ENCODE measurements around the gene HTR1B.

The HTR1B gene

DNA sequence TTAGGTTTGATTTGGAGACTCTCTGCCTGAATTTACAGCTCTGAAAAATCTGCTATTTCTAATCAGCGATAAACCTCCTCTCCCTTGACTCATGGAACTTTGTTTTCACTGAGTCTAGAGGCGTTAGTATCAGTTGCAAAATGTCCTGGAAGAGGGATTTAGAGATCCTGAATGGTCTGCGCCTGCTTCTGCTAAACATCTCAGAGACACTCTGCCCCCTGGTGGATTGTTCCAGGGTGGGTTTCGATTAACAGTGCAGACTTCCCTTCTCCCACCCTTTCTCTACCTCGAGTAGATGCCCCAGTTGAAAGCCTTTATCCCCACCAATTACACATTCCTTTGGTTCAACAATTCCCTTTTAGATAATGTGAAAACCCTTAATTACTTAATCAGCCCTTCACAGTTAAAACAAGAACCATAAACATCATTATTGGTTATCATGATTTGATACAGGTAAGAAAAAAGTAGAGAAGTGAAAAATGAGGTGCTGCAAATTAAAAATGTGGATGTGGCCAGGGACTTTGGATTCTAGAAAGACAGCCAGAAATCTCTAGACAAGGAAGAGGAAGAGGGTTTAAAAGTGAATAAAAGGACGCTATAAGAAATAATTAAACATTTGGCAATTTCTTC, 5.5 kb downstream of the HTR1B start:
- no peaks in the 10 kb centered on the region for H3K9me2 ChIP-seq (replicated peaks; ENCODE audit: control insufficient read depth, low read length)
- TF ChIP-seq CTCF (IDR thresholded peaks at IDR 0.05; ENCODE audit: low read depth, low read length, poor library complexity, severe bottlenecking) (peak; percentile 72), EZH2phosphoT487 (IDR thresholded peaks at IDR 0.05; ENCODE audit: borderline replicate concordance, low read length) (no peak)
- no peaks in the 10 kb centered on the region for H3K27me3 ChIP-seq (ENCODE audit: control insufficient read depth, low read length)
- H4K20me1 ChIP-seq (ENCODE audit: control insufficient read depth, insufficient read depth, low read depth, low read length): no peaks in the 10 kb centered on the region
- no peak overlapping the region for H3K4me2 ChIP-seq (ENCODE audit: low read length)
- no peaks in the 10 kb centered on the region for H3F3A ChIP-seq (ENCODE audit: control insufficient read depth, insufficient read depth)
- H3K27ac ChIP-seq (ENCODE audit: low read depth, low read length): no peak overlapping the region
- no peaks in the 10 kb centered on the region for H3K36me3 ChIP-seq (ENCODE audit: control insufficient read depth, low read length)
- no peaks in the 10 kb centered on the region for H3K4me1 ChIP-seq (ENCODE audit: control insufficient read depth, low read length)
- no peaks in the 10 kb centered on the region for H3K79me2 ChIP-seq (ENCODE audit: control insufficient read depth, low read length)
- H3K9me3 ChIP-seq (ENCODE audit: control insufficient read depth, insufficient read depth, low read length): no peaks in the 10 kb centered on the region
- H3K4me3 ChIP-seq (ENCODE audit: low read length): no peak overlapping the region

DNA sequence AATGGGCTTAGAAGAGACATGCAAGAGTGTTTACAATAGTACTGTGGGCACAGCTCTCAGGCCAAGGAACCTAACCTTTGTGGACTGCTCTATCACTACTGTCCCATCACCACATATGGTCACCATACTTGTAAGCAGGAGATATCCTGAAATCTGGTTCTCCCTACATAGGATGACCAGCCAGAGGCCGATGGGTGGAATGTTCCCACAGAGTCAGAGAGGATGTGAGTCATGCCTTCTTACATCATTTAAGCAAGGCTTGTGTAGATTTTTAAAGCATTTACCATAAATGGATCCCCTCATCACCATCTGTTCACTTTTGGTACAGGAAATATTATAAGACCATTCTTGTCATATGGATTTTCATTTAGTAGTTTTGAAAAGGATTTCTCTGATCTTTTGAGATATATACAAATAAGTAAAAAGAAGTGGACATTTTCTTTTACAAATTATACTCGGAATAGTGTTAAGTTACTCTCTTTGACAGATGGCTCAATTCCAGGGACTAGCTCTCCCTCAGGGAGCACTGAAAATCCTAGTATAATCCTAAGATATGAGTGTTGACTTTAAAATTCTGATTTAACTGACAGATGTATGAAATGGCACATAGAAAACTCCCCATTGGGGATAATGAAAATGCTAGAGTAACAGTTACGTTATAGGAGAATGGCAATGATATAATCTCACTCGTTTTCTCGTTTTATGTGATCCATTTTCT, 6.6 kb downstream of the HTR1B start:
- Histone ChIP-seq H3K9me2 (replicated peaks; ENCODE audit: control insufficient read depth, low read length) (no peaks in the 10 kb centered on the region), H3K9me3 (ENCODE audit: control insufficient read depth, insufficient read depth, low read length) (no peaks in the 10 kb centered on the region), H3K36me3 (ENCODE audit: control insufficient read depth, low read length) (no peaks in the 10 kb centered on the region), H3K4me3 (ENCODE audit: low read length) (no peak overlapping the region), H3K27me3 (ENCODE audit: control insufficient read depth, low read length) (no peaks in the 10 kb centered on the region), H4K20me1 (ENCODE audit: control insufficient read depth, insufficient read depth, low read depth, low read length) (no peaks in the 10 kb centered on the region), H3K4me1 (ENCODE audit: control insufficient read depth, low read length) (no peaks in the 10 kb centered on the region), H3K27ac (ENCODE audit: low read depth, low read length) (no peak overlapping the region), H3F3A (ENCODE audit: control insufficient read depth, insufficient read depth) (no peaks in the 10 kb centered on the region), H3K4me2 (ENCODE audit: low read length) (no peak overlapping the region), H3K79me2 (ENCODE audit: control insufficient read depth, low read length) (no peaks in the 10 kb centered on the region)
- TF ChIP-seq EZH2phosphoT487 (IDR thresholded peaks at IDR 0.05; ENCODE audit: borderline replicate concordance, low read length): no peak
- TF ChIP-seq CTCF (IDR thresholded peaks at IDR 0.05; ENCODE audit: low read depth, low read length, poor library complexity, severe bottlenecking): no peak

- Histone ChIP-seq H3K9me2 (replicated peaks; ENCODE audit: control insufficient read depth, low read length) (no peaks in the 10 kb centered on the region), H3K79me2 (ENCODE audit: control insufficient read depth, low read length) (no peaks in the 10 kb centered on the region), H4K20me1 (ENCODE audit: control insufficient read depth, insufficient read depth, low read depth, low read length) (no peaks in the 10 kb centered on the region), H3K9me3 (ENCODE audit: control insufficient read depth, insufficient read depth, low read length) (no peaks in the 10 kb centered on the region), H3K27ac (ENCODE audit: low read depth, low read length) (no peak overlapping the region), H3K4me2 (ENCODE audit: low read length) (no peak overlapping the region), H3K27me3 (ENCODE audit: control insufficient read depth, low read length) (no peaks in the 10 kb centered on the region), H3K36me3 (ENCODE audit: control insufficient read depth, low read length) (no peaks in the 10 kb centered on the region), H3K4me3 (ENCODE audit: low read length) (no peak overlapping the region), H3F3A (ENCODE audit: control insufficient read depth, insufficient read depth) (no peaks in the 10 kb centered on the region), H3K4me1 (ENCODE audit: control insufficient read depth, low read length) (no peaks in the 10 kb centered on the region)
- TF ChIP-seq CTCF (IDR thresholded peaks at IDR 0.05; ENCODE audit: low read depth, low read length, poor library complexity, severe bottlenecking) (no peak), EZH2phosphoT487 (IDR thresholded peaks at IDR 0.05; ENCODE audit: borderline replicate concordance, low read length) (no peak)
Measured at GRCh38 chr6:77455271-77455670, 8.0 kb downstream of the HTR1B start.

All from DOHH2 (cell line).